ENCODE results near the gene UBALD2. TPM values are rescaled to one million over a fixed set of nuclear protein-coding genes. Genes with fewer than 3 reads are reported as not detected.
"Not testable (repeated sequence)": the region's sequence is repeated elsewhere in the genome, so short reads cannot be mapped to it uniquely, and the experiment has no call there.

UBALD2 gene
- polyA plus RNA-seq, 3 donors: 21.8 to 28.5 (median 23.6) TPM

DNA sequence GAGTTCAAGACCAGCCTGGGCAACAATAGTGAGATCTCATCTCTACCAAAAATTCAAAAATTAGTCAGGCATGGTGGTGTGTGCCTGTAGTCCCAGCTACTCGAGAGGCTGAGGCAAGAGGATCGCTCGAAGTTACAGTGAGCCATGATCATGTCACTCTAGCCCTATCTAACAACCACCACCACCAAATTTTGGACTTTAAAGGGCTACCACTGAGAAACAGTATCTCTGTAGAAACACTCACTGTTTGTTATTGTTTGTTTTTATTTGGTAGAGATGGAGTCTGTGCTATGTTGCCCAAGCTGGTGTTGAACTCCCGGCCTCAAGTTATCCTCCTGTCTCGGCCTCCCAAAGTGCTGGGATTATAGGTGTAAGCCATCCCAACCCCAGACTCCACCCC lies 1.3 kb upstream of the UBALD2 start:
- DNase-seq (ENCODE audit: low read depth in 3 of 3, low spot score in 2 of 3): no peak

DNA sequence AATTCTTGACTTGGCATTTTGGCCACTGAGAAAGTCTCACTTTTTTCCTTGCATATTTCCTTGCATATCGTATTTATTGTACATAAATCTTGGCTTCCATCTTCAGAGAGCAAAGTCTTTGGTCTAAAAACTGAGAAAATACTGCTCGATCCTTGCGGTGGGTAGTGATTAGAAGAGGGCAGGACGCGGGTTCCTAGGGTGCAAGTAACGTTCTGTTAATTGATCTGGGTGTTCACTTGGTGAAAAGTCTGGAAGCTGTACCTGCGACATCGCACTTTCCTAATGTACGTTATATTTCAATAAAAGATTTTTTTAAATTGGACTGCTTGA lies 758 bp upstream of the UBALD2 start:
- no peak for DNase-seq (ENCODE audit: low read depth in 3 of 3, low spot score in 2 of 3)

DNA sequence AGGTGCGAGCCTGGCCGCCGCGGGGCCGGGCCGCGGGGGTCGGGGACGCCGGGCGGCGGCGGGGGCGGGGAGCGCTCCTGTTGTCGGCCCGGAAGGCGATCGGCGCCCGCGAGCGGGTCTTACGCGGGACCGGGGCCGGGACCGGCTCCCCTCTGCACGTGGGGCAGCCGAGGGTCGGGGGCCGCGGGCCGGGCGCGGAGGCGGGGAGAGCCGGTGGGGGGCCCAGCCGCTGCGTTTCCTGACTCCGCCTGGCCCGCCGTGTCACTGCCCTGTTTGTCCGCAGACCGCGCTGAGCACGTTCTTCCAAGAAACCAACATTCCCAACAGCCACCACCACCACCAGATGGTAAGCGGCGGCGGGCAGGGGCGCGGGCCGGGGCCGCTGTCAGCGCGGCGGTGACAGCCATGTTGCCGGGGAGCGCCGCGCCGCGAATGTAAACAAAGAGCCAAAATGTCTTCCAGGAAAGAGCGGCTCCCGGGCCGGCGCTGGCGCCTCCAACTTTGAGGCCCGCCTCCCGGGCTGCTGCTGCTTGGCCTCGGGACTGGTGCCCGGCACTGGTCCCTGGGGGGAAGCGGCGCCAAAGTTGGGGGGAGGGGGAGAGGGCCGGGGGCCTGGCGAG lies 586 bp downstream of the UBALD2 start:
- DNase-seq (ENCODE audit: low read depth in 3 of 3, low spot score in 2 of 3): no peak

DNA sequence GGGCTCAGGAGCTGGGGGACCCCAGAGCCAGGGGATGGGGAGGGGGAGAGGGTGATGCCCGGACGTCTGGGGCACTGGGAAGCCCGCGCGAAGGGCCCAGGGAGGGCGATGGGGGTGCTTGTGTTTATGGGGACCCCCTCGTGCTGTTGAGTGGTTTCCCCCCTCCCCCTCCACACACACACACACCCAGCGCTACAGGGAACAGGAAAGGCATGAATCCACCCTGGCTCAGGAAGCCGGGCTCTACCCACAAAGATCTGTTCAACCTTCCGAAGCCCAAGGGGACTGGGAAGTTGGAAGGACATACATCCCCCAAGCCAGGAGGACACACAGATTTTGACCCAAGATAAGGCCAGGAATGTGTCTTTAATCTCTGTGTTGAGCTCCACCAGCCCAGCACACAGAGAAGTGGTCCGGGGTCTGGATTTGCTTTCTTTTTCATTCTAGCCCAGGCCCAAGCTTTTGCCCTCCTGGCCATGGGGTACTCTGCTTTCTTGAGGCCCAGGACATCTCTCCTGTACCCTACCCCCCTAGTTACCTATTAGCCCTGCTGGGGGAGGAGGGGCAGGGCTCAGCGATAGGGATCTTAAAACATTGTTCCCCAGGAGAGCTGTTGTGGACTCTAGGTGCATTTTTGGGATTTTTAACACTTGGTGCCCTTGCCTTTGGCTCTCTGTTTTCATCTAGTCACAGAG lies 1.2 kb downstream of the UBALD2 start:
- no peak for DNase-seq (ENCODE audit: low read depth in 3 of 3, low spot score in 2 of 3)

DNA sequence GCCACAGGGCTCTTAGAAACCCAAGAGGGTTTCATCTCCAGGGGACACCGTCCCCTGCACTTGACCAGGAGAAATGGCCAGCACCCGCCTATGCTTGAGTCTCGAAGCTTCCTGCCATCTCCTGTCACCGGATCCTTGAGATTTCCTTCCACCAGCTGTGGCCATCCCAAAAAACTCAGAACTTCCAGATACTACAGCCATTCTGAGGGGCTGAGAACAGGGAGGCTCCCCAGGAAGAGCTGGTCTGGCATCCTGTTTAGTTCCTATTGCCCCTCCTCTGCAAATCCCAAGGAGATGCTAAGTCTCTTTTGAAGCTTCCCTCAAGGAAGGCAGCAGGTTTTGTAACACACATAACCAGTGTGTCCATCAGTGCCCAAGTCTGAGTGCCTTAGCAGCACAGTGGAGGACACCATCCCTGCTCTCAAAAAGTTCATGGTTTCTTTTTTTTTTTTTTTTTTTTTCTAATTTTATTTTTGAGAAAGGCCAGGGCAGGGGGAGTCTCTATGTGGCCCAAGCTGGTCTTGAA lies 2.0 kb downstream of the UBALD2 start:
- DNase-seq (ENCODE audit: low read depth in 3 of 3, low spot score in 2 of 3): no peak

DNA sequence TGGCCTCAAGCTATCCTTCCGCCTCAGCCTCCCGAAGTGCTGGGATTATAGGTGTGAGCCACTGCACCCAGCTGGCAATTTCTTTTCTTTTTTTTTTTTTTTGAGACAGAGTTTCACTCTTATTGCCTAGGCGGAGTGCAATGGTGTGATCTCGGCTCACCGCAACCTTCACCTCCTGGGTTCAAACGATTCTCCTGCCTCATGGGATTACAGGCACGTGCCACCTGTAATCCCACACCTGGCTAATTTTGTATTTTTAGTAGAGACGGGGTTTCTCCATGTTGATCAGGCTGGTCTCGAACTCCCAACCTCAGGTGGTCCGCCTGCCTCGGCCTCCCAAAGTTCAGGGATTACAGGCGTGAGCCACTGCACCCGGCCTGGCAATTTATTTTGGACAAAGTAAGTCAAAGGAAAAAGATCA lies 2.4 kb downstream of the UBALD2 start:
- DNase-seq (ENCODE audit: low read depth in 3 of 3, low spot score in 2 of 3): not testable (repeated sequence)

DNA sequence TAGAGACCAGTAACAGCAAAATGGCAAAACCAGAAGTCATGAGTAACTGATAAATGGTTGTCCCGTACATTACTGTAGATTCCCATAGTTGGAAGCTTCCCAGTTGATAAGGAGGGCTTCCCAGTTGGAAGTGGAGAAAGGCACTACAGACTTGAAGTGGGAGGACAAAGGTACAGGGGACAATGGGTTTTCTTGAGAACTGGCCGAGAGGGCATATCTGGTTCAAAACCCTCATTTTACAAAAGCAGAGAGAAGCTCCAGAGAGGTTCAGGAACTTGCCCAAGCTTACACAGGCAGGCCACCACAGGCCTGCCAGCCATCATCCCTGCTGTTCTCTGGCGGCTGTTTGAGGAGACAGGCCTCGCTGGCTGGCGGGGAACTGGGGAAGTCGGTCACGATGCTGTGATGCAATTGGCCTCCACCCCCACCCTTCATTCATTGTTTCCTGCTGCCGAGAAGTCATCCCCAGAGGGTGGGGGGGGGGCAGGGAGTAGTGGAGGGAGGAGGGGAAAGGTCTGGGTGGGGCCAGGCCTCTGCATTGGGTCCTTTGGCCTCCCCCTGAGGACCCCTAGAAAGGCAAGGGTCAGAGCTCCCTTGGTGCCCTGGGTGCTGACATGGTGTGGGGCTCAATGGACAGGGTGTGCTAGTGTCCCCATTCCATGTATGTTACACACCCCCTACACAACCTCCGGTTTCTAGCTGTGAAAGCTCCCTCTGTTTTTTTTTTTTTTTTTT lies 3.0 kb downstream of the UBALD2 start:
- DNase-seq (ENCODE audit: low read depth in 3 of 3, low spot score in 2 of 3): no peak

DNA sequence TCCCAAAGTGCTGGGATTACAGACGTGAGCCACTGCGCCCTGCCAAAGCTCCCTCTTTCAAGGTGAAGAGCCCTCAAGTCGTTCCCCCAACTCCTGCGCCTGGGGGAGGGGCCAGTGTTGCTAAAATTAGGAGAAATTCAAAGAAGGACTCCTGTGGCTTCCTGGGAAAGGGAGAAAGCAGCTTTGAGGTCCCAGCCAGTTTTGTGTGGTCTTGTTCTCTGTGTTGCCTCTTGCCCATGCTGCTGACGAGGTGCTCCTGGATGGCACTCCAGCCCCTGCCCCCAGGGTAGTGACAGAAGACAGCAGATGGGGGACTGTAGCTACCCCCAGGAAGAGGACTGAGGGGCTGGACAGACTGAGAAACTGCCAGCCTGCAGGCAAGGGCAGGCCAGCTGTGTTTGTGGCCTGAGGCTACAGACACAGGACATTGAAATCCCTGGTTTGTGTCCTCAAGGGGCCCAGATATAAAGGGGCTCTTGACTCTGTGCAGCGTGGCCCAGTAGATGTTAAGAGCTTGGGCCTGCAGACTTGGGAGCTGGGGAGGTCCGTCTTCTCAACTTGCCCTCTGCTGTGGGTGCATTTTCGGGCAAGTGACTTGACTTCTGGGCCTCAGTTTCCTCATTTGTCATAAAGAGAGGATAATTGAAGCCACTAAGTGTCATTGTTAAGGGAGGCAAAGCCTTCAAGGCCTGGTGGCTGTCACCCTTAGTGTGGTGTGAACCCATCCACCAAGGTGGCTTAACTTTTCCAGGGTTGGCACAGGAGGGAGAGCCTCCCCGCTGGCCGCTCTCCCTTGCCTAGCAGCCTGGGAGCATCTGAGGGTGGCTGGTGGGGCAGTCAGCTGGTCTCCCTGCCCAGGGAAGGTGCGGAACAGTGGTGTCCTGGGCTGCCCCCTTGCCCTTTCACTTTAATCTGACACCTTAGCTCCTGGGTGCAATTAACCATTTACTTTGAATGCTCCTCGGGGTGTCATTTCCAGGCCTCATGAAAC lies 4.1 kb downstream of the UBALD2 start:
- no peak for DNase-seq (ENCODE audit: low read depth in 3 of 3, low spot score in 2 of 3)

DNA sequence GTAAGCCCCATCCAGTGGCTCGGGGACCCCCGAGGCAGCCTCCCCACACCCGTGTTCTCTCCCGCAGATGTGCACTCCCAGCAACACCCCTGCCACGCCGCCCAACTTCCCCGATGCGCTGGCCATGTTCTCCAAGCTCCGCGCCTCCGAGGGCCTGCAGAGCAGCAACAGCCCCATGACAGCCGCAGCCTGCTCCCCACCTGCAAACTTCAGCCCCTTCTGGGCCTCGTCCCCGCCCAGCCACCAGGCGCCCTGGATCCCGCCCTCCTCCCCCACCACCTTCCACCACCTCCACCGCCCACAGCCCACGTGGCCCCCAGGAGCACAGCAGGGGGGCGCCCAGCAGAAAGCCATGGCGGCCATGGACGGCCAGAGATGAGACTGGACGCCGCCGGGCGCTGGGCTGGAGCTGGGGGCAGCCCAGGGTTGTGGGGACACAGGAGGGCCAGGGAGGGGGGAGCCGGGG lies 5.0 kb downstream of the UBALD2 start:
- DNase-seq (ENCODE audit: low read depth in 3 of 3, low spot score in 2 of 3): no peak

DNA sequence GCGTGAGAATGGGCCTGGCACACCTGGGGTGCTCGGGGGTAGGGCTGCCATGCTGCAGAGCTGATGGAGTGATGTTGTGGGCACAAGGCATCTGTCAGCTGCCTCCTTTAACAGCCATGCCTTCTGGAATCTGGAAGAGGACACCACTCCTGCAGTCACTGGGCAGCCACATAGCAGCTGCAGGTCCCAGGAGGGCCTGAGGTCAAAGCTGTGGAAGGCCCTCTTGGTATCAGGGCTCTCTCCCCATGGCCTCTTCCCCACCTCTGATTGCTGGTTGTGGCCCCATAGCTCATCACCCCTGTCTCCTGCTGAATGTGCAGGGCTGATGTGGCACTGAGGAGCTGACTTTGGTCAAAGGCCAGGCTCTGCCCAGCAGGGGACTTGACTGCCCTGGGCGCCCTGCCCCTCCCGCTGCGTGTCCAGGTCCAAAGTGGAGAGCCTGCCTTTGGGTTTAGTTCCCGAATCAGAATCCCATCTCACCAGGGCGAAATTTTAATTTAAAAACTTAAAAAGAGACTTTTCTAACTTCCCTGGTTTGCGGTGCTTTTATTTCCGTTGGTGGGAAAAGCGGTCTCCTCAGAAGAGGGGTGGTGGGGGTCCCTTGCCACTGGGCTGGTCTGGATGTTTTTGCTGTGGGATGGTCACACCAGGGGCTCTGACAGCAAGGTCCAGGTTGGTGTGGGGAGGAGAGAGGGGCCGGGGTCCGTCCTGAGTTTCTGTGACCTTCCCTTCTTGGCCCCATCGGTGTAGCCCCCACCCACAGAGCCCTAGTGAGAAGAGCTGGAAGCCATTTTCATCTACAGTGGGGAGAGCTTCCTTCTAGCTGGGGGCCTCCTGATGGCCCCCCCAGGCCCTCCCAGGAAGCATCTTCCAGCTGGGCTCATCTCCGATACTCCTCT lies 5.9 kb downstream of the UBALD2 start:
- DNase-seq (ENCODE audit: low read depth in 3 of 3, low spot score in 2 of 3): no peak

DNA sequence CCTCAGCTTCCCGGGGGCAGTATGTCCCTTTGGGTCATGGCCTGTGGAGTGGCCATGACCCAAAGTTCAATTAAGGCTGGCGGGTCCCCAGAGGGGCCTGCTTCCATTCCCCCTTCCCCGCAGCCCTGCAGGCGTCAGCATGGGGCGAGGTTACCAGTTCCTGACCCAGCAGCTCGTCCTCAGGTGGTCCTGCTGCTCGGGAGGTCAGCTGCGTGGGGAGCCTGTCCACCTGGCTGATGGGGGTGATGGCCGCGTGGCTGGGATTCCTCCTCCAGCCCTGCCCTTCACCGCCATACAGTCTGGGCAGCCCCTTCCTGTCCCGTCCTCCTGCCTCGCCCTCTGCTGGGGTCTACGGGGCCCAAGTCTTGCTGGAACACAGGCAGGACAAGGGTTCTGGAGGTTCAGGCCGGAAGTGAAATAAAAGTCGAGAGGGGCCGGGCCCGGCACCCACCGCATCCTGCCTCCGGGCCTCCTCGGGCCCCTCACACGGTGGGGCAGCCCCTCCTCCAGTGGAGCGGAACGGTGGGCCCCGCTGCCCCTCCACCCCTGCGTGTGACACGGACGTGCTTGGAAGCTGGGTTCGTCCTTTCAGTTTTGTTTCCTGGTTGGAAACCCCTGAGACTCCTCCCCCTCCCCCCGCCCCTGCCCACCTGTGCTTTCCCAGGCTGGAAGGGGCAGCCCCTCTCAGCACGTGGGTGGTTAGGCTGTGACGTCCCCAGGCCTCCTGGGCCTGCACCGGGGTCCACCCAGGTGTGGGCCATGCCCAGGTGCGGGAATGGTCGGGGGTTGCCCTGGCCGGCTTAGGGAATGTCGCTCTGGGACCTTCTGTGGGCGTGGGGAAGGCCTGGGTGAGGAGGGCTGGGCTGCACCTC lies 6.8 kb downstream of the UBALD2 start:
- no peak for DNase-seq (ENCODE audit: low read depth in 3 of 3, low spot score in 2 of 3)

DNA sequence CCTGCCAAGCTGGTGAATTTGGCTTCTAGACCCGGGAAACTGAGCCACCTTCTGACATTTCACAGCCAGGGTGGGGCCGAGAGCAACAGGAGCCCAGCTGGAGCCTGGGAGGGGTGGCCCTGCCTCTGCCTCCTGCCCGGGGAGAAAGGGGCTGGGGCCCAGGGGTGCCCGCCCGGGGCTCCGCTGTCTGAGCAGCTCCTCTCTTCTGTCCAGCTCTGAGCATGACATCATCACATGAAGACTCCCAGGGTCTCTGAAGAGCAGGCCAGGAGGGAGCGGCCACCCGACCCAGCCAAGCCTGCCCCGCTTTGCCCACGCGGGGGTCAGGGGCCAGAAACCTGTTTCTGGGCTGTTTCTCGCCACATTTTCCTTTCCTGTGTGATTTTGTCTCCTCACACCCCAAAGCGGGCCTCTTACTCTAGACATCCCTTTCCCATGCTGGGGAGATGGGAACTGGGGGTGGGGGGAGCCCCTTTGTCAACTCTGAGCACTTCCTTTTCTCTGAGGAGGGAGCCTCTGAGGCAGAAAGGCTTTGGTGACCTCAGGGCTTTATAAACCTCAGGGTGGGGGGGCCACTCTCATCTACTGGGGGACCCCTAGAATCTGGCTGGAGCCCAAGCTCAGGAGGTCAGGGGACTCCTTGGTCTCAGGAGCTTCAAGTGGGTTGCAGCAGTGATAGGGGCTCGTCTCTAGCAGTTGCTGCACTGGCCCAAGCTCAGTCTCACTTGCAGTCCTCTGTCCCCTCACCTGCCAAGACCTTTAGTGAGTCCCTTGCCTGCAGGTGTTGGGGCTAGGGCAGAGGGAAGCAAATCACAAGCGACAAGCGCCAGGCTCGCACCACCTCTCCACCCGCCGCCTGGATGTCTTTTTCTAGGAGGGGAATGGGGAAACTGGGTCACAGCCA lies 7.6 kb downstream of the UBALD2 start:
- DNase-seq (ENCODE audit: low read depth in 3 of 3, low spot score in 2 of 3): no peak

DNA sequence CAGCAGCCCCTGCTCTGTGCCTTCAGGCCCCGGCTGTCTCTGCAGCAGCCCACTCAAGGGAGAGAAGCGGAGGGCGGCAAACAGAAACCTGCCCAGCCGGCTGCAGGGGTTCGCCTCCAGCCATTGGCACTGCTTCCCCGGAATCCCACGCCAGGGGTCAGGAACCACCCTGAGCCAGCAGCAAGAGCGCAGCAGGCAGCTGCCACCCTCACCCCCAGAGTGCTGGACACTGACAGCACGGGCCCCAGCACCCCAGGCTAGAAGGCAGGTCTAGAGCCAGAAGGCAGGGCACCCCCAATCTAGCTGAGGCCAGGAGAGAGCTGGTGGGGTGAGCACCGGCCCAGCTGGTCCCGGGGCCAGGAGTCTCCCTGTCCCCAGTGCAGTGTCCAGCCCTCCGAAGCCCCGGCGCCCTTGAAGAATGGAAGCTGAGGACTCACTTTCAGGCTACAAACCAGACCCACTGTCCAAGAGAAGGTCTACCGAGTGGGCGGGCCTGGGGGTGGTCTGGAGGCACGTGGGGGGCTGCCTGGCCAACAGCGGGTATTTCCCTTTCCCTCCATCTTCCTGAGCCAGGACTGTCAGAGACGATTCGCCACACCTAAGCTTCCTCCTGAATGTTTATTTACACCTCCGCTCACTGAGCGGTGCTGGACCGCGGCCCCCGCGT lies 8.4 kb downstream of the UBALD2 start:
- DNase-seq (ENCODE audit: low read depth in 3 of 3, low spot score in 2 of 3): no peak

DNA sequence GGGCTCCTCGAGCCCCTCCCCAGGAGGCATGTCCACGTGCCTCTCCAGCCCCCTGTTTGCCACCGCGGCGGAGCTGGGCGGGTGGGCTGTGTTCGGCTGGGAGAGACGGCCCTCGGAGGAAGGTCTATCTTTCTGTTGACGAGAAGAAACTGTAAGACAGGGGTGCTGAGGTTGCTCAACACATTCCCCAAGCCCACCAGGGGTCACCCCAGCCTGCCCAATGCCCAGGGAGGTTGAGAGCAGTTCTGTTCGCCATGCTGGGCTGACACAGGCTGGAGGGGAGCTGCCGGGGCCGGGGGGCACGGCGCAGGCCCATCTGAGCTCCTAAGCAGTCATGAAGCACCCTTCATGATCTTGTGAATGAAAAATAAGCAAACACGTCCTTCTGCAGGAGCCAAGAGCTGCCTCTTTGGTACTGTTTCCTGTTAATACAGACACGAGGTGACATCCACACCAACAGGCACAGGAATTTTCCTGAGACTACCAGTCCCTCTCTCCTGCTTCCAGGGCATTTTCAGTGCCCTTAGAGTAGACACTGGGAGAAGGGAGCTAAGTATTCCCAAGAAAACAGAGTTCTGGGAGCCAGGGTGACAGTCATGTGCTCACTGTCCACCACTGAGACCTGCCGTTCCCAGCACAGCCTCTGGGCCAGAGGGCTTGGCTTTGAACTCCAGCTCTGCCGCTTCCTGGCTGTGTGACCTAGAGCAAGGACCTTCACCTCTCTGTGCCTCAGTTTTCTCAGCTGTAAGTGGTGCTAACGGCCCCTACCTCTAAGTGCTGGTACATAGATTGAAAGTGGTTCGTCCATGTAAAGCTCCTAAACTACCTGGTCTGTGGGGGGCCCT lies 9.2 kb downstream of the UBALD2 start:
- no peak for DNase-seq (ENCODE audit: low read depth in 3 of 3, low spot score in 2 of 3)

DNA sequence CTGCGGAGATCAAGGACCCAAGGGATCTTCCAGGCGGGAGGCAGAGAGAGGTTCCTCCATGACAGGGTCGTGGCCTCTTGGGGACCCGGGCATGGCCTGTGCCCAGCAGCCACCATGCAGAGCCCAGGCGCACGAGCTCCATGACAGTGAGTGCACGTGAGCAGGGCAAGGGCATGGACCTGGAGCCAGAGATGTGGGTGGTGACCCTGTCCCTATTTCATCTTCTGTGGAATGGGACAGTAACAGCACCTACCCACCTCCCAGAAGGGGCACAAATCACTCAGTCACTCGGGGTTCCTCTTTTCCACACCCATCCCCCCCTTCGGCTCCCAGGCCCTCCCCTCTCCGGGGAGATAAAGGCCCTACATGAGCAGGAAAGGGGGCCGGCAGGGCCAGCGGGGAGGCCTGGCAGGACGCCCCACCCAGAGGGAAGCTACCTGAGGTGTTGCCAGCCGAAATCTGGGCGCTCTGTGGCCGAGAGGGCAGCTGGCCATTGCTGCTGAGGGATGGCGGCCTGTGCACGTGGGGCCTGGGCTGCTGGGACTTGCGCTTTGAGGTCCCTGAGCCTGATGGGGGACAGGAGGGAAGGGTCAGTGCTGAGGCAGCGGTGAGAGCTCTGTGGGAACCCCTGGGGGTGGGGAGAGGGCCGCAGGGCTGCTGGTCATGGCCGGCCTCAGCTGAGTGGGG lies 10.4 kb downstream of the UBALD2 start:
- DNase-seq (ENCODE audit: low read depth in 3 of 3, low spot score in 2 of 3): no peak

DNA sequence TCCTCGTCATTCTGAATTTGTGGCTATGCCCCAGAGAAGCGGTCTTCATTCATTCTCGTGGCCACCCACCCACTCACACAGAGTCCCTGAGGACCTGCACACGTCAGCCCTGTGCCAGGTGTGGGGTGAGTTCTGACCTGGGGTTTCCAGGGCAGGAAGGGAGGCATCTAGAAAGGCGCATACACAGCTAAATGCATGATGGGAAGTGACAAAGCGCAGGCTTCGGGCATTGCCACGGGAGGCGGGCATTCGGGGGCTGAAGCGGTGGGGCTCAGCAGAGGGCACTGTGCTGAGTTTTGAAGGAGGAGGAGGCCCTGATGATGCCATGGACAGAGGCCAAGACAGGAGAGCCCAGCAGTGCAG lies 10.9 kb downstream of the UBALD2 start:
- no peak for DNase-seq (ENCODE audit: low read depth in 3 of 3, low spot score in 2 of 3)

Data from right renal cortex interstitium (tissue), 3 donors.